MM.1S (cell line): ENCODE data around the gene SH3RF1.
"Not testable (repeated sequence)": the region's sequence is repeated elsewhere in the genome, so short reads cannot be mapped to it uniquely, and the experiment has no call there.

Source experiments
- DNase-seq: peaks from one replicate; pipeline ENCODE4 v3.0.0-alpha.2; 2015
- H2AFZ ChIP-seq: fragments of 300-600 bp; sonication (generic); 2 replicates; pipeline ENCODE4 v1.6.0; 2016; ENCODE audit warnings: antibody characterized with exemption, low read length
- H3F3A ChIP-seq: fragments of 300-600 bp; sonication (generic); 2 replicates; pipeline ENCODE4 v1.6.1; 2016; ENCODE audit warnings: mild to moderate bottlenecking, antibody characterized with exemption, low read length, moderate library complexity, mixed read lengths; ENCODE audit not compliant: insufficient read depth
- H3K27ac ChIP-seq: fragments of 300-600 bp; sonication (generic); 2 replicates; pipeline ENCODE4 v1.5.1; 2016; ENCODE audit warnings: mild to moderate bottlenecking, low read length
- H3K27me3 ChIP-seq: fragments of 300-600 bp; sonication (generic); replicated peaks from 2 replicates; pipeline ENCODE4 v1.6.0; 2016; ENCODE audit warnings: low read length; ENCODE audit not compliant: insufficient read depth
- H3K36me3 ChIP-seq: fragments of 300-600 bp; sonication (generic); replicated peaks from 2 replicates; pipeline ENCODE4 v1.6.1; 2016; ENCODE audit warnings: mild to moderate bottlenecking, low read length, mixed read lengths; ENCODE audit not compliant: insufficient read depth
- H3K4me1 ChIP-seq: fragments of 300-600 bp; sonication (generic); 2 replicates; pipeline ENCODE4 v1.6.1; 2016; ENCODE audit warnings: low read length, mixed read lengths
- H3K4me2 ChIP-seq: fragments of 300-600 bp; sonication (generic); 2 replicates; pipeline ENCODE4 v1.6.0; 2016; ENCODE audit warnings: low read depth, low read length
- H3K4me3 ChIP-seq: fragments of 300-600 bp; sonication (generic); 2 replicates; pipeline ENCODE4 v1.5.1; 2016; ENCODE audit warnings: low read length, mixed read lengths
- H3K79me2 ChIP-seq: fragments of 300-600 bp; sonication (generic); 2 replicates; pipeline ENCODE4 v1.6.1; 2016; ENCODE audit warnings: mixed run types, low read length, mixed read lengths
- H3K9ac ChIP-seq: fragments of 300-600 bp; sonication (generic); 2 replicates; pipeline ENCODE4 v1.6.1; 2016; ENCODE audit warnings: low read length, mixed read lengths
- H3K9me2 ChIP-seq: fragments of 300-600 bp; sonication (generic); replicated peaks from 2 replicates; pipeline ENCODE4 v1.6.1; 2016; ENCODE audit warnings: mild to moderate bottlenecking, low read length, mixed read lengths; ENCODE audit not compliant: insufficient read depth
- H3K9me3 ChIP-seq: fragments of 300-600 bp; sonication (generic); replicated peaks from 2 replicates; pipeline ENCODE4 v1.6.1; 2016; ENCODE audit warnings: mild to moderate bottlenecking, low read length, mixed read lengths; ENCODE audit not compliant: insufficient read depth
- H4K20me1 ChIP-seq: fragments of 300-600 bp; sonication (generic); 2 replicates; pipeline ENCODE4 v1.6.1; 2016; ENCODE audit warnings: mild to moderate bottlenecking, low read length, moderate library complexity, mixed read lengths; ENCODE audit not compliant: insufficient read depth
- EZH2 ChIP-seq: fragments of 300-600 bp; sonication (generic); optimal IDR thresholded peaks from 2 replicates; pipeline ENCODE3; 2017; ENCODE audit warnings: low read depth, mild to moderate bottlenecking, antibody characterized with exemption, low read length, mixed read lengths
- EZH2phosphoT487 ChIP-seq: fragments of 300-600 bp; sonication (generic); IDR thresholded peaks from 2 replicates; pipeline ENCODE4 v1.6.1; 2018; ENCODE audit warnings: antibody characterized with exemption, low read length
- TF ChIP-seq, protein P1 (sequence below): fragments of 300-600 bp; sonication (generic); IDR thresholded peaks from 2 replicates; pipeline ENCODE4 v1.5.1; 2016; ENCODE audit warnings: antibody characterized with exemption, low read length, mixed read lengths

Gene SH3RF1

DNA sequence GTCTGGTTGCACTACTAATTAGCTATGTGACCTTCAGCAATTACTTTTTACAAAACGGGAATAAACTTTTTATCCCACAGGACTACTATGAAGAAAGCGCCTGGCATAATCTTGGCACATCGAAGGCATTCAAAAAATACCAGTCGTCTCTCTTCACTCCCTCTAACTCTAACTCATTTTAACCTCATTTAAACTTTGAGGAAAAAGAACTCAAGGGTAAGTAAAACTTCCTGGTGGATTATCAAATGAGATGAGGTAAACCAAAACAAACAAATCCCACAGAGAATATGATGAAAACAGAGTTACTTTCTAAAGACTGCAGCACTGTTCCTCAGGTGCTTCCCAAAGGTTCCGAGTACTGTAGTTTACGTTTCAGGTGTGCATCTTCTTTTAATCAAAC is 66.9 kb downstream of the SH3RF1 start:
- no peak overlapping the region for H2AFZ ChIP-seq
- no peak overlapping the region for H3K4me3 ChIP-seq
- no peak overlapping the region for H3K4me2 ChIP-seq
- no peaks in the 10 kb centered on the region for H3F3A ChIP-seq
- no peak for DNase-seq
- H3K9me3 ChIP-seq = no peaks in the 10 kb centered on the region
- no peaks in the 10 kb centered on the region for H4K20me1 ChIP-seq
- no peak overlapping the region for H3K9ac ChIP-seq
- no peaks in the 10 kb centered on the region for H3K9me2 ChIP-seq
- H3K79me2 ChIP-seq = no peaks in the 10 kb centered on the region
- H3K27me3 ChIP-seq = no peaks in the 10 kb centered on the region
- H3K27ac ChIP-seq = no peak overlapping the region
- TF ChIP-seq EZH2phosphoT487 = no peak
- TF ChIP-seq EZH2 = no peak
- TF ChIP-seq, protein P1, sequence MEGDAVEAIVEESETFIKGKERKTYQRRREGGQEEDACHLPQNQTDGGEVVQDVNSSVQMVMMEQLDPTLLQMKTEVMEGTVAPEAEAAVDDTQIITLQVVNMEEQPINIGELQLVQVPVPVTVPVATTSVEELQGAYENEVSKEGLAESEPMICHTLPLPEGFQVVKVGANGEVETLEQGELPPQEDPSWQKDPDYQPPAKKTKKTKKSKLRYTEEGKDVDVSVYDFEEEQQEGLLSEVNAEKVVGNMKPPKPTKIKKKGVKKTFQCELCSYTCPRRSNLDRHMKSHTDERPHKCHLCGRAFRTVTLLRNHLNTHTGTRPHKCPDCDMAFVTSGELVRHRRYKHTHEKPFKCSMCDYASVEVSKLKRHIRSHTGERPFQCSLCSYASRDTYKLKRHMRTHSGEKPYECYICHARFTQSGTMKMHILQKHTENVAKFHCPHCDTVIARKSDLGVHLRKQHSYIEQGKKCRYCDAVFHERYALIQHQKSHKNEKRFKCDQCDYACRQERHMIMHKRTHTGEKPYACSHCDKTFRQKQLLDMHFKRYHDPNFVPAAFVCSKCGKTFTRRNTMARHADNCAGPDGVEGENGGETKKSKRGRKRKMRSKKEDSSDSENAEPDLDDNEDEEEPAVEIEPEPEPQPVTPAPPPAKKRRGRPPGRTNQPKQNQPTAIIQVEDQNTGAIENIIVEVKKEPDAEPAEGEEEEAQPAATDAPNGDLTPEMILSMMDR = no peak
- no peaks in the 10 kb centered on the region for H3K36me3 ChIP-seq
- H3K4me1 ChIP-seq = no peaks in the 10 kb centered on the region

DNA sequence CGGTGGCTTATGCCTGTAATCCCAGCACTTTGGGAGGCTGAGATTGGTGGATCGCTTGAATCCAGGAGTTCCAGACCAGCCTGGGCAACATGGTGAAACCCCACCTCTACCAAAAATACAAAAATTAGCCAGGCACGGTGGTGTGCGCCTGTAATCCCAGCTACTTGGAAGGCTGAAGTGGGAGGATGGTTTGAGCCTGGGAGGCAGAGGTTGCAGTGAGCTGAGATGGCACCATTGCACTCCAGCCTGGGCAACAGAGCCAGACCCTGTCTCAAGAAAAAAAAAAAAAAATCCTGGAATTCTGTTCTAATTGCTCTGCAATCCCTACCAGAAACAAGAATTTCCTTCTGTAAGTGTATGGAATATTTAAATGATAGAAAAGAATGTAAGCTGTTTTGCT is 67.5 kb downstream of the SH3RF1 start:
- not testable (repeated sequence) for H3K27ac ChIP-seq, H3K4me2 ChIP-seq, H2AFZ ChIP-seq, H3K9me3 ChIP-seq, H3K4me1 ChIP-seq, H4K20me1 ChIP-seq, H3K27me3 ChIP-seq, H3K4me3 ChIP-seq, H3K9ac ChIP-seq, H3F3A ChIP-seq, DNase-seq, H3K79me2 ChIP-seq, H3K36me3 ChIP-seq, H3K9me2 ChIP-seq

DNA sequence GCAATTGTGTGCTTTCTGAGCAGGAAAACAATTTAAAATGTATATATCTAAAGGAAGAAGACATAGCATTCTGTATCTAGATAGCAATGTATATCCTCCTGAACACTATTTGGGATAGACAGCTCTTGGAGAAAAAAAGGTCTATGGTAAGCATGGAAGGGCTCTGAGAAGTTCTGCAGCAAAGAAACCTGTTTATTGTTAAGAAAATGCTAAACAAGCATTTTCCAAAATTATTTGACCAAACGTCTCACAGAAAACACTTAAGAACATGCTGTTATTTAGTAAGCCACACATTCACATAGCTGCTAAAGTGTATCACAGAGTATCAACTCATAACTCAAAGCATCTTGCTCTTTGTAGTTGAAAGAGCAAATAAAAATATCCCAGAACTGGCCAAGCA is 67.9 kb downstream of the SH3RF1 start:
- no peak for DNase-seq
- Histone ChIP-seq H3K36me3 (no peaks in the 10 kb centered on the region), H3K79me2 (no peaks in the 10 kb centered on the region), H4K20me1 (no peaks in the 10 kb centered on the region), H3K9ac (no peak overlapping the region), H2AFZ (no peak overlapping the region), H3K27ac (no peak overlapping the region), H3K27me3 (no peaks in the 10 kb centered on the region), H3K4me1 (no peaks in the 10 kb centered on the region), H3K9me3 (no peaks in the 10 kb centered on the region), H3K9me2 (no peaks in the 10 kb centered on the region), H3K4me2 (no peak overlapping the region), H3F3A (no peaks in the 10 kb centered on the region), H3K4me3 (no peak overlapping the region)
- TF ChIP-seq, protein P1 = no peak
- TF ChIP-seq EZH2 (no peak), EZH2phosphoT487 (no peak)

DNA sequence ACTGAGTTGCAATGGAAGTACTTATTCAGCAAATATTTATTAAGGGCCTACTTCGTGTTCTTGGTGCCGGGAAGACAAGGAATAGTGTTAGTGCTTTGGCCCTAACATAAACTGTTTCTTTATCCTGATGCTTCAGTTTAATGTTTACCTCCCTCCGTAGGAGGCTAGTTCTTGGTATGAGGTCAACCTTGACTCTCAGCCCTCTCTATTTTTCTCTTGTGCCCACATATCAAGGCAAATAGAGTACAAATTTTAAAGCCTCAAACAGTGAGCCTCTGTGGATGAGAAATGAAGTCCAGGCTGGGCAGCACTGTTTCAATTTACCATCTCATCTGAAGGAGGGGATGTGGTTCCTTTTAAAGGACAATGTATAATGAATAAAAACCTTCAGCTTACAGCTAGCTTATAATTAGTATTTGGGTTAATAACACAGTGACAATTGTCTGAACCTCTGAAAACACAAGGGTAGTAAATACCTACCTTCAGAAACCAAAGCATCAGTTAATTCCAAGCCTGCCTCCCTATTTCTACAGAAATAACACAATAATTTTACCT is 68.5 kb downstream of the SH3RF1 start:
- Histone ChIP-seq H3K9ac (no peak overlapping the region), H3K4me1 (no peaks in the 10 kb centered on the region), H3K27me3 (no peaks in the 10 kb centered on the region), H3F3A (no peaks in the 10 kb centered on the region), H3K27ac (no peak overlapping the region), H3K9me3 (no peaks in the 10 kb centered on the region), H3K36me3 (no peaks in the 10 kb centered on the region), H3K4me2 (no peak overlapping the region), H4K20me1 (no peaks in the 10 kb centered on the region), H3K4me3 (no peak overlapping the region), H2AFZ (no peak overlapping the region), H3K9me2 (no peaks in the 10 kb centered on the region), H3K79me2 (no peaks in the 10 kb centered on the region)
- TF ChIP-seq EZH2phosphoT487 (no peak), EZH2 (no peak)
- TF ChIP-seq, protein P1 = no peak
- DNase-seq = no peak
